ENCODE measurements around the gene NMT1.
"Not testable (repeated sequence)": the region's sequence is repeated elsewhere in the genome, so short reads cannot be mapped to it uniquely, and the experiment has no call there.

Gene NMT1

GRCh38 chr17:45123930-45124796 is 63.0 kb downstream of the NMT1 start:
- H3K4me3 ChIP-seq: no peak overlapping the region
- no peaks in the 10 kb centered on the region for H3K27me3 ChIP-seq
- no peaks in the 10 kb centered on the region for H3K36me3 ChIP-seq
- TF ChIP-seq Cebpa-rat (IDR thresholded peaks at IDR 0.05): no peak
- no peak overlapping the region for H3K9ac ChIP-seq
- H3K9me3 ChIP-seq: no peaks in the 10 kb centered on the region
- peaks cover 27% of the 10 kb centered on the region for H3K4me1 ChIP-seq
- no peaks in the 10 kb centered on the region for H4K20me1 ChIP-seq
- 0 out of 2 replicates have a peak overlapping the region, but pooled peaks have one; percentile 13 for H3K27ac ChIP-seq
- H3K4me2 ChIP-seq: no peak overlapping the region

DNA sequence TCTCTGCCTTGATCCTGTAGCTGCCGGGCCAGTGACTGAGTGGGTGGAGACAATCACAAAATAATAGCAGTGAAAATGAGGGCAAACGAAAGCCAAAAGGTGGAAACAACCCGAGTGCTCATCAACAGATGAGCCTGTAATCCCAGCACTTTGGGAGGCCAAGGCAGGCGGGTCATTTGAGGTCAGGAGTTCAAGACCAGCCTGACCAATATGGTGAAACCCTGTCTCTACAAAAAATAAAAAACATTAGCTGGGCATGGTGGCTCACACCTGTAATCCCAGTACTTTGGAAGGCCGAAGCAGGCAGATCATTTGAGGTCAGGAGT is 63.6 kb downstream of the NMT1 start:
- peaks cover 21% of the 10 kb centered on the region for H3K4me1 ChIP-seq
- H3K9ac ChIP-seq, H3K4me3 ChIP-seq, H3K9me3 ChIP-seq, H4K20me1 ChIP-seq, H3K36me3 ChIP-seq, H3K4me2 ChIP-seq, H3K27ac ChIP-seq, H3K27me3 ChIP-seq: not testable (repeated sequence)

DNA sequence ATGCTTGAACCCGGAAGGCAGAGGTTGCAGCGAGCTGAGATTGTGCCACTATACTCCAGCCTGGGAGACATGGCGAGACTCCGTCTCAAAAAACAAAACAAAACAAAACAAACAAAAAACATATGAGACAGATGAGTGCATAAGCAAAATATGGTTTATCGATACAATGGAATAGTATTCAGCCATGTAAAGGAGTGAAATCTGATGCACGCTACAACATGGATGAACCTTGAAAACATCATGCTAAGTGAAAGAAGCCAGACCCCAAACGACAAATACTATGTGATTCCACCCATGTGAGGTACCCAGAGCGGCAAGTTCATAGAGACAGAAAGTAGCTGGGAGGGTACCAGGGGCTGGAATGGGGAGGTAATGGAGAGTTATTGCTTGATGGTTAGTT is 64.4 kb downstream of the NMT1 start:
- H3K27me3 ChIP-seq: no peaks in the 10 kb centered on the region
- H3K4me1 ChIP-seq: peaks cover 13% of the 10 kb centered on the region
- H4K20me1 ChIP-seq: no peaks in the 10 kb centered on the region
- H3K4me2 ChIP-seq: no peak overlapping the region
- H3K9ac ChIP-seq: no peak overlapping the region
- H3K36me3 ChIP-seq: no peaks in the 10 kb centered on the region
- no peak overlapping the region for H3K27ac ChIP-seq
- no peak for TF ChIP-seq Cebpa-rat (IDR thresholded peaks at IDR 0.05)
- H3K4me3 ChIP-seq: no peak overlapping the region
- H3K9me3 ChIP-seq: no peaks in the 10 kb centered on the region

DNA sequence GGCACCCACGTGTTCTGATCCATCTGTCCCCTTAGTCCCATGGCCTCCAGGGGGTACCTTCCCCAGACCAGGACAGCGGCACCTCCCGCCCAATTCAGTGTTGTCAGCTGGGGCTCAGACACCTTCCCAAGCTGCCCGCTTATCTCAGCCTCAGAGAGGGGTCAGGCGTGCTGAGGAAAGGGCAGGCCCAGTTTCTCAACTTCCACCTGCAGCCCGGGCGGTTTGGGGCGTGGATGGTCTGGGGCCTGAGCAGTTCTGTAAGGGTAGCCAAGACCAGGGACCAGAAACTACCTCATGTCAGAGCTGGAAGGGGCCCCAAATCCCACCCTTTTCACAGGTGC is 66.1 kb downstream of the NMT1 start:
- H3K9ac ChIP-seq: no peak overlapping the region
- no peak overlapping the region for H3K4me2 ChIP-seq

GRCh38 chr17:45127548-45128300 is 66.6 kb downstream of the NMT1 start:
- H3K36me3 ChIP-seq: no peaks in the 10 kb centered on the region
- no peak overlapping the region for H3K4me2 ChIP-seq
- H4K20me1 ChIP-seq: no peaks in the 10 kb centered on the region
- no peak overlapping the region for H3K27ac ChIP-seq
- no peaks in the 10 kb centered on the region for H3K27me3 ChIP-seq
- peaks cover 22% of the 10 kb centered on the region for H3K4me1 ChIP-seq
- no peak for TF ChIP-seq Cebpa-rat (IDR thresholded peaks at IDR 0.05)
- no peak overlapping the region for H3K4me3 ChIP-seq
- H3K9ac ChIP-seq: no peak overlapping the region
- no peaks in the 10 kb centered on the region for H3K9me3 ChIP-seq

More for the DNA sequence above, 66.1 kb downstream of the NMT1 start:
- Histone ChIP-seq H3K27ac (no peak overlapping the region), H3K4me3 (no peak overlapping the region), H4K20me1 (no peaks in the 10 kb centered on the region), H3K27me3 (no peaks in the 10 kb centered on the region), H3K36me3 (no peaks in the 10 kb centered on the region), H3K4me1 (peaks cover 21% of the 10 kb centered on the region), H3K9me3 (no peaks in the 10 kb centered on the region)
- TF ChIP-seq Cebpa-rat (IDR thresholded peaks at IDR 0.05): no peak

- no peaks in the 10 kb centered on the region for H4K20me1 ChIP-seq
- peaks cover 24% of the 10 kb centered on the region for H3K4me1 ChIP-seq
- H3K27ac ChIP-seq: no peak overlapping the region
- H3K36me3 ChIP-seq: no peaks in the 10 kb centered on the region
- H3K9ac ChIP-seq: no peak overlapping the region
- no peaks in the 10 kb centered on the region for H3K27me3 ChIP-seq
- no peak overlapping the region for H3K4me3 ChIP-seq
- no peak for TF ChIP-seq Cebpa-rat (IDR thresholded peaks at IDR 0.05)
- no peaks in the 10 kb centered on the region for H3K9me3 ChIP-seq
- H3K4me2 ChIP-seq: no peak overlapping the region
Observed at GRCh38 chr17:45128331-45128730, 67.2 kb downstream of the NMT1 start.

DNA sequence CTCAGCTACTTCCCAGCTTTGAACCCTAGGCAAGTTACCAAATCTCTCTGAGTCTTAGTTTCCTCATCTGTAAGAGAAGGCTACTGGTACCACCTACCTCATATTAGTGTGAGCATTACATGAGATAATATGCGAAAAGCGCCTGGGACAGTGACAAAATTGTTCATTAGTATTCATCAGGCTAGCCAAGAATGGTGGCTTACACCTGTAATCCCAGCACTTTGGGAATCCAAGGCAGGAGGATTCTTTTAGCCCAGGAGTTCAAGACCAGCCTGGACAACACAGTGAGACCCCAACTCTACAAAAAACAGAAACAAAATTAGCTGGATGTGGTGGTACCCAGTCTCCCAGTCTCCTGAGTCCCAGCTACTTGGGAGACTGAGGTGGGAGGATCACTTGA is 67.9 kb downstream of the NMT1 start:
- H3K4me3 ChIP-seq: no peak overlapping the region
- H3K27ac ChIP-seq: no peak overlapping the region
- H3K27me3 ChIP-seq: no peaks in the 10 kb centered on the region
- peaks cover 18% of the 10 kb centered on the region for H3K4me1 ChIP-seq
- H3K9me3 ChIP-seq: no peaks in the 10 kb centered on the region
- no peak overlapping the region for H3K4me2 ChIP-seq
- TF ChIP-seq Cebpa-rat (IDR thresholded peaks at IDR 0.05): no peak
- H3K9ac ChIP-seq: no peak overlapping the region
- no peaks in the 10 kb centered on the region for H3K36me3 ChIP-seq
- H4K20me1 ChIP-seq: no peaks in the 10 kb centered on the region

DNA sequence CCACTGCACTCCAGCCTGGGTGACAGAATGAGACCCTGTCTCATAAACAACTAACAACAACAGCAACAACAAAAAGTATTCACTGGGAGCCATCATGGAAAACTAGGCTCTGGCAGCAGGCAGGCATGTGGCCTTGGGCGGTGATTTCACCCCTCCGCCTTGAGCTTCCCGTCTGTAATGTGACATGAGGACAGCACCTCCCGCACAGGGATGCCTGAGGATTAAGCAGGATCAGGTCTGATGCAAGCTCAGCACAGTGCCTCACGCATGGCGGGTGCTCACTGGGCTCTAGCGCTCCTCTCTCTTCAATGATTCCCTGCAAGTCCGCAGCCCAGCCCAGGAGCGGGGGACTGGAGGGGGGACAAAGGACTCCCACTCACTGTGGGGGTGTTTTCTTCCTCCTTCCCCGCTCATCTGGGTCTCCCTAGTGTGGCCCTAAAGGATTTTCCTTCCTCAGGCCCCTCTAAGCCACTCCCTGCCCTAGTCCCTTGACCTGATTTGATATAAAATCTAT is 68.4 kb downstream of the NMT1 start:
- Histone ChIP-seq H3K9ac (no peak overlapping the region), H3K9me3 (no peaks in the 10 kb centered on the region), H4K20me1 (no peaks in the 10 kb centered on the region), H3K27ac (no peak overlapping the region), H3K36me3 (no peaks in the 10 kb centered on the region), H3K27me3 (no peaks in the 10 kb centered on the region), H3K4me3 (no peak overlapping the region), H3K4me2 (no peak overlapping the region), H3K4me1 (peaks cover 13% of the 10 kb centered on the region)
- no peak for TF ChIP-seq Cebpa-rat (IDR thresholded peaks at IDR 0.05)

DNA sequence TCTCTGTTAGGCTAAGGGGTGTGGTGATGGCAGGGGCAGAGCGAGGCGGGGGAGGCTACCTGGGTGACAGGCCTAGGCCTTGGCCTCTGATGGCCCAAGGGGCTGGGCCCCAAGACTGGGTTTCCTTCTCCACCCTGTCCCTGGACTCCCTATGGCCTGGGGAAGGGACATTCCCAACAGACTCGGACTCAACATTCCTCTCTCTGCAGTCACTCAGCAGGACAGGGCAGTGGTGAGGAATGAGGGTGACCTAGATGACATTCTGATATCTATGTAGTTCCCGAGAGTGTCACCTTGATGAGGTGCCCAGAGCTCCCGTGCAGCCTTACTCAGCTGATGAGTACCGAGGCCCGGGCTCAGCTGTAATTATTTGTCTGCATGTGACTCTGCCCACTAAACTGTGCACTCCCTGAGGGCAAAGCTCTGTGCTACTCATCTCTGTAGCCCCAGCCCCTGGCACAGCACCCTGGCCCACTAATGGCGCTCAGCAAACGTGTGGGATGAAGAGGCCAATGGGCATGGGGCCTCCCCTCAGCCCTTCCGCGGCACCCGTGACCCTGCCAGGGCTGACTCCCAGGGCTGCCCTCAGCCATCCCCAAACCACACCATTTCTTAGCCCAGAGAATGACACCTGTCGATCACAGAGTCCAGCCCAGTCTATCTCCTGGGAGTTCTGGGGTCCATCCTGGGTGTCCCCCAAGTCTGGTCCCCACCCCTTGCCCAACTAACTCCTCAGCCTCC is 69.0 kb downstream of the NMT1 start:
- no peaks in the 10 kb centered on the region for H3K36me3 ChIP-seq
- no peaks in the 10 kb centered on the region for H3K27me3 ChIP-seq
- no peaks in the 10 kb centered on the region for H4K20me1 ChIP-seq
- no peak overlapping the region for H3K27ac ChIP-seq
- H3K9me3 ChIP-seq: no peaks in the 10 kb centered on the region
- H3K4me3 ChIP-seq: no peak overlapping the region
- no peak overlapping the region for H3K9ac ChIP-seq
- TF ChIP-seq Cebpa-rat (IDR thresholded peaks at IDR 0.05): no peak
- peaks cover 13% of the 10 kb centered on the region for H3K4me1 ChIP-seq
- no peak overlapping the region for H3K4me2 ChIP-seq
